Lung (tissue), 12 donors: ENCODE measurements around the gene AP4M1. TPM values are rescaled to one million over a fixed set of nuclear protein-coding genes. Genes with fewer than 3 reads are reported as not detected.
A peak's percentile ranks its signal among the peaks of the same experiment; 100 is the strongest.

Experiments used
- ATAC-seq: fragments of 200-7000 bp; cut with Tn5 transposase; one replicate; pipeline ENCODE4 v1.9.1; 2020; ENCODE audit warnings: moderate number of reproducible peaks; ENCODE audit not compliant: insufficient read depth, low FRiP score
- DNase-seq, 3 donors: peaks; one replicate each; pipeline ENCODE4 v3.0.0-alpha.2; 2013 to 2017
- H3K27ac ChIP-seq, 2 donors: one replicate each; pipeline ENCODE4 v1.5.1; 2013; ENCODE audit warnings: mild to moderate bottlenecking in 2 of 2, moderate library complexity in 2 of 2, control low read depth in 1 of 2, inconsistent platforms in 1 of 2, low read depth in 1 of 2, low read length in 1 of 2
- H3K27me3 ChIP-seq, 3 donors: one replicate each; pipeline ENCODE4 v1.5.1; 2013; ENCODE audit warnings: low read length in 2 of 3; ENCODE audit not compliant: control insufficient read depth in 3 of 3, insufficient read depth in 3 of 3
- H3K36me3 ChIP-seq, 4 donors: one replicate each; pipeline ENCODE4 v1.5.1; 2013; ENCODE audit warnings: low read length in 4 of 4, mild to moderate bottlenecking in 1 of 4, moderate library complexity in 1 of 4; ENCODE audit not compliant: control insufficient read depth in 4 of 4, insufficient read depth in 4 of 4
- H3K4me1 ChIP-seq, 5 donors: one replicate each; pipeline ENCODE4 v1.5.1; 2013; ENCODE audit warnings: low read length in 5 of 5, mild to moderate bottlenecking in 2 of 5, moderate library complexity in 1 of 5; ENCODE audit not compliant: control insufficient read depth in 5 of 5, insufficient read depth in 5 of 5
- H3K4me3 ChIP-seq: one replicate; pipeline ENCODE4 v1.5.1; 2013; ENCODE audit warnings: mild to moderate bottlenecking, control low read depth, moderate library complexity
- H3K9ac ChIP-seq, 2 donors: one replicate each; pipeline ENCODE4 v1.5.1; 2013; ENCODE audit warnings: low read length in 2 of 2, control low read depth in 1 of 2; ENCODE audit not compliant: insufficient read depth in 1 of 2
- H3K9me3 ChIP-seq, 4 donors: one replicate each; pipeline ENCODE4 v1.5.1; 2013; ENCODE audit warnings: low read length in 3 of 4, mild to moderate bottlenecking in 1 of 4, moderate library complexity in 1 of 4; ENCODE audit not compliant: control insufficient read depth in 4 of 4, insufficient read depth in 3 of 4
- WGBS, 2 donors: extraction: QIAGEN DNeasy Blood & Tissue Kit; methylation state at CpG; one replicate each; pipeline ENCODE4 v1.1.7; 2013; 5-methylcytosine and 5-hydroxymethylcytosine counted together
- polyA plus RNA-seq, 2 donors: library from polyadenylated mRNA; stranded (reverse); fragments of 200-250 nt; gene quantifications; one replicate each; pipeline ENCODE4 v1.2.1, GENCODE V29; 2013
- total RNA-seq, 2 donors: library from RNA; depleted of rRNA in 1 of 2; stranded (reverse); fragments of >200 nt in 1 of 2; gene quantifications; one replicate each; pipeline ENCODE4 v1.2.1, GENCODE V29; 2014 to 2021
- TF ChIP-seq, protein P1 (sequence below): IDR thresholded peaks from 2 replicates; pipeline ENCODE4 v1.5.1; 2012; ENCODE audit warnings: mild to moderate bottlenecking; ENCODE audit errors: control extremely low read depth, extremely low read depth
- donor health status: control.
- donor health status: control.
- donor health status: Bipolar disorder and iron deficiency.
- donor health status: healthy.
- donor health status: DM: yes; HTN: yes; CAD: no.

The AP4M1 gene
- total and polyA plus RNA-seq, 4 donors, result 14.8 to 24.2 (median 17.1) TPM

DNA sequence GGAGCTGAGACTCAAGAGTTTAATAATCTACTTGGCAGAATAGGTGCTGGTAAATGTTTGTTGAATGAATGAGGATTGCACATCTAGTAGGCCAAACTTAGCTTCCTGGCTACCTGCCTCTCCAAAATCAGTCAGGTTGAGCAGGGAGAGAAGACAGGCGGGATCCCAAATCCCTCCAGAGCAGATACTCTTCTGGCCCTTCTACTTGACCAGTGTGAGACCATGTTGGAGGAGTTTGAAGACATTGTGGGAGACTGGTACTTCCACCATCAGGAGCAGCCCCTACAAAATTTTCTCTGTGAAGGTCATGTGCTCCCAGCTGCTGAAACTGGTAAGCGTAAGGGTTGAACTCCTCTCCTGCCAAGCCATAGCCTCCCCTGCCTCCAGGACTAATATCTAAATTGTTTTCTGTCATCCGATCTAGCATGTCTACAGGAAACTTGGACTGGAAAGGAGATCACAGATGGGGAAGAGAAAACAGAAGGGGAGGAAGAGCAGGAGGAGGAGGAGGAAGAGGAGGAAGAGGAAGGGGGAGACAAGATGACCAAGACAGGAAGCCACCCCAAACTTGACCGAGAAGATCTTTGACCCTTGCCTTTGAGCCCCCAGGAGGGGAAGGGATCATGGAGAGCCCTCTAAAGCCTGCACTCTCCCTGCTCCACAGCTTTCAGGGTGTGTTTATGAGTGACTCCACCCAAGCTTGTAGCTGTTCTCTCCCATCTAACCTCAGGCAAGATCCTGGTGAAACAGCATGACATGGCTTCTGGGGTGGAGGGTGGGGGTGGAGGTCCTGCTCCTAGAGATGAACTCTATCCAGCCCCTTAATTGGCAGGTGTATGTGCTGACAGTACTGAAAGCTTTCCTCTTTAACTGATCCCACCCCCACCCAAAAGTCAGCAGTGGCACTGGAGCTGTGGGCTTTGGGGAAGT, 23.1 kb downstream of the AP4M1 start:
- ATAC-seq (no peak), DNase-seq (no peak)
- no peak overlapping the region for H3K4me3 ChIP-seq
- WGBS, 2 donors, result 58 to 67% methylated on average over 4 of the region's 4 CpGs
- H3K27ac ChIP-seq, result peak overlapping the region in 1 of 2 donors; percentile 5
- no peaks in the 10 kb centered on the region for H3K9me3 ChIP-seq
- H3K4me1 ChIP-seq, result peaks cover 0 to 23% (median 12%) of the 10 kb centered on the region in 5 donors
- TF ChIP-seq, protein P1, sequence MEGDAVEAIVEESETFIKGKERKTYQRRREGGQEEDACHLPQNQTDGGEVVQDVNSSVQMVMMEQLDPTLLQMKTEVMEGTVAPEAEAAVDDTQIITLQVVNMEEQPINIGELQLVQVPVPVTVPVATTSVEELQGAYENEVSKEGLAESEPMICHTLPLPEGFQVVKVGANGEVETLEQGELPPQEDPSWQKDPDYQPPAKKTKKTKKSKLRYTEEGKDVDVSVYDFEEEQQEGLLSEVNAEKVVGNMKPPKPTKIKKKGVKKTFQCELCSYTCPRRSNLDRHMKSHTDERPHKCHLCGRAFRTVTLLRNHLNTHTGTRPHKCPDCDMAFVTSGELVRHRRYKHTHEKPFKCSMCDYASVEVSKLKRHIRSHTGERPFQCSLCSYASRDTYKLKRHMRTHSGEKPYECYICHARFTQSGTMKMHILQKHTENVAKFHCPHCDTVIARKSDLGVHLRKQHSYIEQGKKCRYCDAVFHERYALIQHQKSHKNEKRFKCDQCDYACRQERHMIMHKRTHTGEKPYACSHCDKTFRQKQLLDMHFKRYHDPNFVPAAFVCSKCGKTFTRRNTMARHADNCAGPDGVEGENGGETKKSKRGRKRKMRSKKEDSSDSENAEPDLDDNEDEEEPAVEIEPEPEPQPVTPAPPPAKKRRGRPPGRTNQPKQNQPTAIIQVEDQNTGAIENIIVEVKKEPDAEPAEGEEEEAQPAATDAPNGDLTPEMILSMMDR, result no peak
- no peaks in the 10 kb centered on the region for H3K27me3 ChIP-seq
- peaks cover 0 to 11% (median 1%) of the 10 kb centered on the region in 4 donors for H3K36me3 ChIP-seq
- H3K9ac ChIP-seq, result no peak overlapping the region

DNA sequence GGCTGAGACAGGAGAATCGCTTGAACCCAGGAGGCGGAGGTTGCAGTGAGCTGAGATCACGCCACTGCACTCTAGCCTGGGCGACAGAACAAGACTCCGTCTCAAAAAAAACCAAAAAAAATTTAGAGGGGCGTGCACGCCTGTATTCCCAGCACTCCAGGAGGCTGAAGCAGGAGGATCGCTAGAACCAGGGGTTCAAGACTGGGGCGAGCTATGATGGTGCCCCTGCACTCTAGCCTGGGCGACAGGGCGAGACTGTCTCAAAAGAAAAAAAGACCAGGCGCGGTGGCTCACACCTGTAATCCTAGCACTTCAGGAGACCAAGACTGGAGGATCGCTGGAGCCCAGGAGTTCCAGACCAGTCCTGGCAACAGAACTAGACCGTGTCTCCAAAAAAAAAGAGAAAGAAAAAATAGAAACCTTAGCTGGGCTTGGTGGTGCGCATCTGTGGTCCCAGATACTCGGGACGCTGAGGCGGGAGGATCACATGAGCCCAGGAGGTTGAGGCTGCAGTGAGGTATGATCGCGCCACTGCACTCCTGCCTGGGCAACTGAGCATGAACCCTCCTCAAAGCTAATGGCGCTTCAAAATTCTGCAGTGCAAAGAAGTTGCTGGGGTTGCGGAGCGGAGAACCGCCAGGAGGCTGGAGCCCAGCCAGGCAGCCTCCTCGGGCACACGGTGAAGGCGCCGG, 24.9 kb downstream of the AP4M1 start:
- H3K27me3 ChIP-seq, result no peaks in the 10 kb centered on the region
- H3K27ac ChIP-seq, result peak overlapping the region; percentile 95 to 99
- peak overlapping the region; percentile 56 to 95 for H3K9ac ChIP-seq
- no peaks in the 10 kb centered on the region for H3K9me3 ChIP-seq
- DNase-seq (no peak), ATAC-seq (no peak)
- TF ChIP-seq, protein P1, result no peak
- peaks cover 0 to 15% (median 5%) of the 10 kb centered on the region in 5 donors for H3K4me1 ChIP-seq
- H3K36me3 ChIP-seq, result peaks cover 0 to 11% (median 1%) of the 10 kb centered on the region in 4 donors
- H3K4me3 ChIP-seq, result peak overlapping the region; percentile 73
- WGBS, 2 donors, result 12 to 16% methylated on average over 29 of the region's 29 CpGs

DNA sequence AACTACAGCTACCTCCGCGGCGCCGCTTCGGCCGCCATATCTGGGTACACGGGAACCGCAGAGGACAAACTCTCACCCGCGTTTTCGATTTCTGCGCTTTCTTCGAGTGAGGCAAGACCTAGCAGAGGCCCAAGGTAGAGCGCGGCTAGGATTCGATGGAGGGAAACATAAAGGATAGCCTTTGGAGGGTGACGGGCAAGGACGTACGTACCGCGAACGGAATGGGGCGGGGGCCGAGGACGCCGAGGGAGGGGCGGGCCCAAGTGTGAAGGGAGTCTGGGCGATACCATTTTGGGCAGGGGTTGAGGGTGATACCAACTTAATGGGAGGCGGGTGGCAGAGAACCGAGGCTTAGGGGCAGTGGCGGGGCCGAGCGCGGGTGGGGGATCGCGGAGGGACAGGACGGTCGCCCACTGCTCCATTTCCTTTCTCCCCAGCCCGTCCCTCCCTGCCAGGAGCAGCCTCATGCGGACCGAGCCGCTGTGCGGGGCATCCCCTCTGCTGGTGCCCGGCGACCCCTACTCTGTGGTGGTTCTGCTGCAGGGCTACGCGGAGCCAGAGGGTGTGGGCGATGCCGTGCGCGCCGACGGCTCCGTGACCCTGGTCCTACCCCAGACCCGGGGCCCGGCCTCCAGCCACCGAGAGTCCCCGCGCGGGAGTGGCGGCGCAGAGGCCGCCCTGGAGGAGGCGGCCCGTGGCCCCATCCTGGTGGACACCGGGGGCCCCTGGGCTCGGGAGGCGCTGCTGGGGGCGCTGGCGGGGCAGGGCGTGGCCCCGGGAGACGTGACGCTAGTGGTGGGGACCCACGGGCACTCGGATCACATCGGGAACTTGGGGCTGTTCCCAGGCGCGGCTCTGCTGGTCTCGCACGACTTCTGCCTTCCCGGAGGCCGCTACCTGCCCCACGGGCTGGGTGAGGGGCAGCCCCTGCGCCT, 25.8 kb downstream of the AP4M1 start, which contains the start of gene MBLAC1:
Gene MBLAC1, plus strand, starts transcription at position 37 of the 935 bp plus-strand sequence. Its CDS starts 429 bp downstream, at position 466.
- WGBS, 2 donors, result 1% methylated on average over 65 to 85 of the region's 85 CpGs

More for the DNA sequence above, 25.8 kb downstream of the AP4M1 start, which contains the start of gene MBLAC1:
- Histone ChIP-seq H3K36me3 (peaks cover 0 to 8% (median under 1%) of the 10 kb centered on the region in 4 donors), H3K27me3 (no peaks in the 10 kb centered on the region), H3K9ac (peak within 1 kb of the TSS; percentile 56 to 95), H3K27ac (peak within 1 kb of the TSS; percentile 95 to 99), H3K4me1 (peaks cover 0 to 15% (median 5%) of the 10 kb centered on the region in 5 donors), H3K4me3 (peak within 1 kb of the TSS; percentile 80), H3K9me3 (no peaks in the 10 kb centered on the region)
- TF ChIP-seq, protein P1, result no peak
- ATAC-seq (peak; percentile 94), DNase-seq (peak; percentile 93 to 97 (median 95))
